ENCODE results near the gene GORASP2. TPM values are rescaled to one million over a fixed set of nuclear protein-coding genes. Genes with fewer than 3 reads are reported as not detected.

GORASP2 gene
- polyA plus RNA-seq, 3 donors = 34.5 to 51.2 (median 46.5) TPM

GRCh38 chr2:170973225-170973491, 44.1 kb downstream of the GORASP2 start:
- H4K20me1 ChIP-seq (ENCODE audit: insufficient read depth, low read length) = no peaks in the 10 kb centered on the region
- H3K4me3 Mint-ChIP-seq = peak overlapping the region; percentile 83 to 88
- 2% methylated on average over 10 of the region's 12 CpGs for WGBS (ENCODE audit: insufficient coverage)
- peaks cover 4 to 23% (median 8%) of the 10 kb centered on the region in 3 donors for H3K27me3 Mint-ChIP-seq (ENCODE audit: low read depth in 3 of 3)
- DNase-seq = no peak
- peaks cover 0 to 1% (median 0%) of the 10 kb centered on the region in 7 donors for H3K9me3 Mint-ChIP-seq
- H2AFZ ChIP-seq (ENCODE audit: insufficient read depth, low read depth, low read length, poor library complexity, severe bottlenecking) = peak overlapping the region; percentile 98
- H3K27me3 ChIP-seq (ENCODE audit: control insufficient read depth in 2 of 2, insufficient read depth in 2 of 2, low read length in 2 of 2) = peaks cover 0 to 16% of the 10 kb centered on the region in 2 donors
- H3K9ac ChIP-seq (ENCODE audit: insufficient read depth, low read length, poor library complexity, severe bottlenecking) = peak overlapping the region; percentile 67
- intact Hi-C loops (cut with micrococcal nuclease) = loop anchor here (5.0 to 10.0 kb wide), 3 partner anchors 442 to 459 kb away; partner anchors contain the start of genes DCAF17 (in 1 of the 2) and METTL8 (in 1 of the 2)
- H3K9me3 ChIP-seq (replicated peaks in 1 of 2; ENCODE audit: control insufficient read depth in 1 of 2, insufficient read depth in 1 of 2, low read length in 2 of 2) = no peaks in the 10 kb centered on the region
- no peak overlapping the region for H3K27ac ChIP-seq (ENCODE audit: low read depth in 1 of 2, low read length in 2 of 2)
- H3K4me2 ChIP-seq (replicated peaks; ENCODE audit: extremely low read depth, low read length, poor library complexity, severe bottlenecking) = peak overlapping the region; percentile 96
- H3K4me1 ChIP-seq (ENCODE audit: control insufficient read depth in 1 of 2, insufficient read depth in 2 of 2, low read length in 2 of 2) = peaks cover 6 to 14% of the 10 kb centered on the region in 2 donors
- H3K36me3 Mint-ChIP-seq = peaks cover 0 to 6% of the 10 kb centered on the region in 2 donors
- H3K4me3 ChIP-seq (replicated peaks in 1 of 3; ENCODE audit: low read depth in 2 of 3, low read length in 3 of 3) = peak overlapping the region in 1 of 3 experiments; percentile 90
- peaks cover 0 to under 1% of the 10 kb centered on the region in 2 donors for H3K36me3 ChIP-seq (replicated peaks in 1 of 2; ENCODE audit: control insufficient read depth in 1 of 2, insufficient read depth in 2 of 2, low read length in 2 of 2)
- no peak overlapping the region for H3K27ac Mint-ChIP-seq
- H3K4me1 Mint-ChIP-seq = peaks cover 16% of the 10 kb centered on the region
- TF ChIP-seq CTCF (IDR thresholded peaks at IDR 0.05) = no peak
- no peaks in the 10 kb centered on the region for H3K79me2 ChIP-seq (ENCODE audit: insufficient read depth, low read length)

GRCh38 chr2:170973492-170974303, 44.6 kb downstream of the GORASP2 start:
- 11% methylated on average over 65 of the region's 67 CpGs for WGBS (ENCODE audit: insufficient coverage)
- Mint-ChIP-seq H3K4me1 (peaks cover 15% of the 10 kb centered on the region), H3K36me3 (peaks cover 0 to 2% of the 10 kb centered on the region in 2 donors), H3K4me3 (peak overlapping the region; percentile 83 to 88), H3K27ac (peak overlapping the region in 2 of 7 donors; percentile 47 to 71), H3K9me3 (peaks cover 0 to 1% (median 0%) of the 10 kb centered on the region in 7 donors), H3K27me3 (ENCODE audit: low read depth in 3 of 3) (peaks cover 4 to 23% (median 8%) of the 10 kb centered on the region in 3 donors)
- no peaks in the 10 kb centered on the region for H3K79me2 ChIP-seq (ENCODE audit: insufficient read depth, low read length)
- H3K4me2 ChIP-seq (replicated peaks; ENCODE audit: extremely low read depth, low read length, poor library complexity, severe bottlenecking) = peak overlapping the region; percentile 96
- peak overlapping the region; percentile 67 for H3K9ac ChIP-seq (ENCODE audit: insufficient read depth, low read length, poor library complexity, severe bottlenecking)
- DNase-seq = peak; percentile 60 to 69 (median 64)
- no peaks in the 10 kb centered on the region for H3K9me3 ChIP-seq (replicated peaks in 1 of 2; ENCODE audit: control insufficient read depth in 1 of 2, insufficient read depth in 1 of 2, low read length in 2 of 2)
- H3K27ac ChIP-seq (ENCODE audit: low read depth in 1 of 2, low read length in 2 of 2) = peak overlapping the region; percentile 20 to 53
- H3K27me3 ChIP-seq (ENCODE audit: control insufficient read depth in 2 of 2, insufficient read depth in 2 of 2, low read length in 2 of 2) = peaks cover 0 to 16% of the 10 kb centered on the region in 2 donors
- H3K4me1 ChIP-seq (ENCODE audit: control insufficient read depth in 1 of 2, insufficient read depth in 2 of 2, low read length in 2 of 2) = peaks cover 6 to 14% of the 10 kb centered on the region in 2 donors
- H4K20me1 ChIP-seq (ENCODE audit: insufficient read depth, low read length) = no peaks in the 10 kb centered on the region
- intact Hi-C loops (cut with micrococcal nuclease) = loop anchor here (5.0 to 10.0 kb wide), 3 partner anchors 441 to 459 kb away; partner anchors contain the start of genes DCAF17 (in 1 of the 2) and METTL8 (in 1 of the 2)
- peak overlapping the region; percentile 98 for H2AFZ ChIP-seq (ENCODE audit: insufficient read depth, low read depth, low read length, poor library complexity, severe bottlenecking)
- peak overlapping the region; percentile 60 to 90 (median 82) for H3K4me3 ChIP-seq (replicated peaks in 1 of 3; ENCODE audit: low read depth in 2 of 3, low read length in 3 of 3)
- peak; percentile 98 for TF ChIP-seq CTCF (IDR thresholded peaks at IDR 0.05)
- no peaks in the 10 kb centered on the region for H3K36me3 ChIP-seq (replicated peaks in 1 of 2; ENCODE audit: control insufficient read depth in 1 of 2, insufficient read depth in 2 of 2, low read length in 2 of 2)

All from CD14-positive monocyte (primary cell).